ENCODE measurements around the gene DLGAP1. TPM values are rescaled to one million over a fixed set of nuclear protein-coding genes. Genes with fewer than 3 reads are reported as not detected.

DLGAP1 gene
- total RNA-seq, 1 experiment from 2014 or later: 0.53 TPM

- DNase-seq (ENCODE audit: low spot score): peak; percentile 22
Observed at GRCh38 chr18:3511980-3512379, 943.1 kb downstream of the DLGAP1 start.

GRCh38 chr18:3510896-3511295 lies 944.2 kb downstream of the DLGAP1 start:
- DNase-seq (ENCODE audit: low spot score): no peak

GRCh38 chr18:3510024-3510423 lies 945.1 kb downstream of the DLGAP1 start:
- no peak for DNase-seq (ENCODE audit: low spot score)

GRCh38 chr18:3508576-3509549 lies 946.2 kb downstream of the DLGAP1 start:
- DNase-seq (ENCODE audit: low spot score): no peak

- no peak for DNase-seq (ENCODE audit: low spot score)
Observed at GRCh38 chr18:3504637-3505036, 950.5 kb downstream of the DLGAP1 start.

- DNase-seq (ENCODE audit: low spot score): no peak
Observed at GRCh38 chr18:3502650-3503049, 952.5 kb downstream of the DLGAP1 start.

- no peak for DNase-seq (ENCODE audit: low spot score)
Observed at GRCh38 chr18:3500016-3500415, 955.1 kb downstream of the DLGAP1 start.

GRCh38 chr18:3499501-3499900 lies 955.6 kb downstream of the DLGAP1 start:
- no peak for DNase-seq (ENCODE audit: low spot score)

GRCh38 chr18:3498698-3499471 lies 956.2 kb downstream of the DLGAP1 start:
- DNase-seq (ENCODE audit: low spot score): peak; percentile 43

- no peak for DNase-seq (ENCODE audit: low spot score)
Observed at GRCh38 chr18:3495691-3496430, 959.2 kb downstream of the DLGAP1 start.

- no peak for DNase-seq (ENCODE audit: low spot score)
Observed at GRCh38 chr18:3494569-3494968, 960.5 kb downstream of the DLGAP1 start.

GRCh38 chr18:3494245-3494526 lies 960.9 kb downstream of the DLGAP1 start:
- no peak for DNase-seq (ENCODE audit: low spot score)

- no peak for DNase-seq (ENCODE audit: low spot score)
Observed at GRCh38 chr18:3493501-3494244, 961.4 kb downstream of the DLGAP1 start.

GRCh38 chr18:3492721-3493120 lies 962.4 kb downstream of the DLGAP1 start:
- DNase-seq (ENCODE audit: low spot score): no peak

GRCh38 chr18:3491981-3492555 lies 963.0 kb downstream of the DLGAP1 start:
- no peak for DNase-seq (ENCODE audit: low spot score)

GRCh38 chr18:3489462-3489861 lies 965.6 kb downstream of the DLGAP1 start:
- no peak for DNase-seq (ENCODE audit: low spot score)

GRCh38 chr18:3486512-3486911 lies 968.6 kb downstream of the DLGAP1 start:
- DNase-seq (ENCODE audit: low spot score): no peak

- peak; percentile 61 for DNase-seq (ENCODE audit: low spot score)
Observed at GRCh38 chr18:3485153-3486149, 969.7 kb downstream of the DLGAP1 start.

- DNase-seq (ENCODE audit: low spot score): no peak
Observed at GRCh38 chr18:3482258-3482657, 972.8 kb downstream of the DLGAP1 start.

Data from HT-29 (cell line).